Hematopoietic multipotent progenitor cell treated with erythropoietin and hydrocortisone succinate and interleukin-3 and kit ligand, for 15 days (in vitro differentiated cells): Measurements from ENCODE around the gene INPP1.
A peak's percentile ranks its signal among the peaks of the same experiment; 100 is the strongest.

Experiments
- DNase-seq: peaks from one replicate; pipeline ENCODE4 v3.0.0-alpha.2; 2015; ENCODE audit warnings: low spot score

INPP1 gene

GRCh38 chr2:190361572-190361971, 18.2 kb downstream of the INPP1 start:
- no peak for DNase-seq

DNA sequence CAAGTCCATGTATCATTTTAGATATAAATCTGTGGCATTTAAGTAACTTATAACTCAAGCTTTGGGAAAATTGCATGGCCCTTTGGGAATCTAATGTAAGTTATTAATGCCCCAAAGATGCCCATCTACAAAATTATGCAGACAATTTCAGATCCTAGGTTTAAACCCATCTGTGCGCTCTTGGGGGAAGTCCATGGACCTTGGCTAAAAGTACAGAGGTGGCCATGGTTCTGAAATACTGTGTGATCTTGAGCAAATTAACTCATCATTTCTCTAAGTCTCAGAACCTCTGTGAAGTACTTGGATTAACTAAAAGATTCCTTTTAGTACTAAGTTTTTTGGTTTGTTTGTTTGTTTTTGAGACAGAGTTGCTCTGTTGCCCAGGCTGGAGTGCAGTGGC, 19.5 kb downstream of the INPP1 start:
- DNase-seq: no peak

DNA sequence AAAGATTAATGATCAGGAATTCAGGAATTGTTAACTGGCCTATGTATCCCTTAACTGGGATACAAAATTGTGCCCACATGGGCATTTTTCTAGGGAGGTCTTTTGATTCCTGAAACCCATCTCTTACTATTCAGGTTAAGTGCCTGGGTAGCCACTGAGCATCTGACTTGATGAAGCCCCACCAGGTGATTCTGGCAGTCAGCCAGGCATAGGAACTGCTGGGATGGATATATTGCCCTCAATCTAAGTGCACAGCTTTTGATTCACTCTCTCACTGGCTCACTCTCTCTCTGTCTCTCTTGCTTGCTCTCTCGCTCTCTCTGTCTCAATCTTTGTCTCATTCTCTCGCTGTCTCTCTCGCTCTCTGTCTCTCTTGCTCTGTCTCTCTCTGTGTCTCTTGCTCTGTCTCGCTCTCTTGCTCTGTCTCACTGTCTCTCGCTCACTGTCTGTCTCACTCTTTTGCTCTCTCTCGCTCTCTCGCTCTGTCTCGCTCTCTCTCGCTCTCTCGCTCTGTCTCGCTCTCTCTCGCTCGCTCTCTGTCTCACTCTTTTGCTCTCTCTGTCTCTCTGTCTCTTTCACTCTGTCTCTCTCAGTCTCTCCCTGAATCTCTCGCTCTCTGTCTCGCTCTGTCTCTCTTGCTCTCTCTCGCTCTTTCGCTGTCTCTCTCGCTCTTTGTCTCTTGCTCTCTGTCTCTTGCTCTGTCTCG, 22.3 kb downstream of the INPP1 start:
- DNase-seq: no peak

- DNase-seq: no peak
Observed at GRCh38 chr2:190366248-190366753, 22.9 kb downstream of the INPP1 start.

DNA sequence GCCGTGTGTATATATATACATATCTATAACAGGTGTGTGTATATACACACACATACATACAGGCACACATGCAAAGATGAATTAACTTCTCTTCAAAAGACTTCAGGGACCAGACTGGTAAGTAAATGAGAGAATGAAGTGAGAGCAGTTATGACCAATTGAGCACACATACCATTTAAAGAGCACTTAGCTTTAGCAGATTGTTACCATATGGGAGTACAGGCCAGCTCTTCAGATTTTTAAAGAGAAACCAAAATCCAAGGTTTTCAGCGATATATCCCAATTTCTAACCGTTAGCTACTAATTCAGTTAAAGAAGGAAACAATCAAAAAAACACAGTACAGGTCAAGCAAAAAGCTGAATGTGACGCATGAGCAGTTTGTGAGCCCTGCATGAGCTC, 23.7 kb downstream of the INPP1 start:
- no peak for DNase-seq

- no peak for DNase-seq
Observed at GRCh38 chr2:190369635-190370034, 26.2 kb downstream of the INPP1 start.

DNA sequence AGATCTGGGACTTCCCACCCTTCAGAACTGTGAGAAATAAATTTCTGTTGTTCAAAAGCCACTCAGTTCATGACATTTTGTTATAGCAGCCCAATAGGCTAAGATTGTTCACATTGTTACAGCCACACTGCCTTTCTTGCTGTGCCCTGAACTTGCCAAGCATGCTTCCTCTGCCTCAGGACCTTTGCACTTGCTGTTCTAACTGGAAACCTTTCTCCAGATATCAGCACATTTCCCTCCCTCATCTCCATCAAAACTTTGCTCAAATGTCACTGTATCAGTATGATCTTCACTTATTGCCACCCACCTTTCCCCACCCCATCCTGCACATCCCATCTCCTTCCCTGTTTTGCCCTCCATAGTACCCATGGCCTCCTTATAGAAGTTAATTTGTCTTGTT, 32.7 kb downstream of the INPP1 start:
- DNase-seq: no peak

DNA sequence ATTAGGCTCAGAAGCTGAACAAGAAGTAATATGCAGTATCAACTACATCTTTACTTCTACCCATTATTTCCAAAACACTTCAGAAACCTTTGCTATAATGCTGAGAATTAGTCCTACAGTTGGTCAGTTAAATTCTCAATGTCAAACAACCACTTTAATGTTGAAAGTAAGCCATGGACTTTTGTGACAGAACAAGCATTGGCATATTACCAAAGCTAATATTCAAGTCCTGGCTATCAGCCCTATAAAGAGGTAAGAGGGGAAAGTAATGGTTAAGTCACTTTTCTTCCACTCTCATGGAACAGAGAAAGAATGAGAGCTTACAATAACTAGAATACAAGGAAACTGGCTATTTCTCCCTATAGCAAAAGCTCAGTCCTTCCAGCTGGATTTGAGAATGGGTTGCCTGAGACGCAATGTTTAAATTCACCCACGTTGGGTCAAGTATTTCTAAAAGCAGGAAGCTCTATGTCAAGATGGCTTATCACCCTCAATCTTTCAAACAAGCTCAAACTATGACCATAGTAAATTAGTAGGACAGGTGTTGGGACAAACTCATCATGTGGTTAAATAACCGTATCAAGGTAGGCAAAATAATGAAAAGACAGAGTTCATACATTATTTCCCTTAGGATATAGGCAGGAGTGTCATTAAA, 33.3 kb downstream of the INPP1 start:
- no peak for DNase-seq

DNA sequence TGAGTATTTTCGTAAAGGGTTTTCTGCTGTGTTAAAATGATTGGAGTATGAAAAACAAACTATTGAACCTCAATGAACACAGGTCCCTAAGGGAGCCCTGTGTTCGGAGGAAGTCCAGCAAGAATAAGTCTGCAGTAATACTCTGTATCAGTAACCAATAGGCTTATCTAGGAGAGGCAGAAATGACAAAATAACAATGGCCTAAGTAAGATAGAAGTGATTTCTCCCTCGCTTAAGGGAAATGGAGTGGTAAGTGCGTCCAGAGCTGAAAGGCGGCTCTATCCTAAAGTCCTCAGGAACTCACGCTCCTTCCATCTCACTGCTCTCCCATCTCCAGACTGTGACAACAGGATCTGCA, 35.5 kb downstream of the INPP1 start:
- no peak for DNase-seq

DNA sequence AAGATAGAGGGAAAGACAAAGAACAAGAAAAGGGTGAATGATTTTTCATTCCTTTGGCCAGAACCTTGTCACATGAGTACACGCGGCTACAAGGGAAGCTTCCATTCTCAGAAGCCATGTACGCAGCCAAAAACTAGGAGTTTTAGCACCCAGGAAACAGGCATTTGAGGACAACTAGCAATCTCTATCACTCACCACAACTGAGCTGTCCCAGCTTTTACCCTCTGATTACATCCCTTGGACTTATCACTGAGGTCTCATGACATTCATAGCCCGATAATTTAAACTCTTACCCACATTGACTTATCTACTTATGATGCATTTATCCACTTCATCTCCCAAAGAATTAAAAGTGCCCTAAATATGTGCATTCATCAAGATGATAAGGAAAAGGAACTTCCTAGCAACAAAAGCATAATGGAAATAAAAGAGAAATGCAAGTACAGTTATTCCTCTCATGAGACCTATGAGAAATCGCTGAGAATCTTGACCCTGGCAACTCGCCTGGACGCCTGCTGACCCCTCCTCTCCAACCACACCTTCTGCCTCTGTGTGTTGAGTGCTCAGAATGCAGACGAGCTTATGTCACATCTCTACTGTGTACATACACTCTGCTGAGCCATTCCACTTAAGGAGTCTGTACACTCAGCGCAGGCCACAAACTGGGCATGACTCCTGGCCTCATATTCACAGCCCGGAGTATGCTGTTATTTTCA, 36.0 kb downstream of the INPP1 start:
- no peak for DNase-seq

GRCh38 chr2:190380962-190381412, 37.6 kb downstream of the INPP1 start:
- peak; percentile 41 for DNase-seq

GRCh38 chr2:190382851-190383250, 39.5 kb downstream of the INPP1 start:
- DNase-seq: peak; percentile 66

DNA sequence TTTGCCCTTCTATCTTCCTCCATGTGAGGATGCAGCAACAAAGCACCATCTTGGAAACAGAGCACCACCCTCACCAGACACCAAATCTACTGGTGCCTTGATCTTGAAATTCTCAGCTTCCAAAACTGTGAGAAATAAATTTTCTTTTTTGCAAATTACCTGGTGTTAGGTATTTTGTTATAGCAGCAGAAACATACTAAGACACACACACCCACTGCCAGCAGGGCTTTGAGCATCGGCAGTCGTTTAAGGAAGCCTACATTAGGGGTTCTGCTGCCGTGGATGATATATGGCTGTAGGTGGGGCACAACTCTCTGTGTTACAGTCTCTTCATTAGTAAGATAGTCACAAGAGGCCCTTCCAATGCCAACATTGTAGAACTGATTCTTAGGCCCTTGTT, 44.0 kb downstream of the INPP1 start:
- DNase-seq: no peak

DNA sequence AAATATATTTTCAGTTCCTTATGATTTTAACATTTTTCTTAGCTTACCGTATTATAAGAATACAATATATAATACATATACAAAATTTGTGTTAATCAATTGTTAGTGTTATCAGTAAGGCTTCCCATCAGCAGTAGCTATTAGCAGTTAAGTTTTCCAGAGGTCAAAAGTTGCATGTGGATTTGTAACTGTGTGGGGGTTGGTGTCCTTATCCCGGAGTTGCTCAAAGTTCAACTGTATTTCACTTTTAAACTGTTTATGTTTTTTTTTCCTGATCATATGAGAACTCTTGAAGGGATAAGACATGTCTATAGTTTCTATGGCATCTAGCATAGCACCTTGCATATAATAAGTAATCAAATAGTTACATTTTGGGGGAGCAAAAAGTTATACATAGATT, 52.9 kb downstream of the INPP1 start:
- no peak for DNase-seq

GRCh38 chr2:190402986-190403603, 59.7 kb downstream of the INPP1 start:
- no peak for DNase-seq

DNA sequence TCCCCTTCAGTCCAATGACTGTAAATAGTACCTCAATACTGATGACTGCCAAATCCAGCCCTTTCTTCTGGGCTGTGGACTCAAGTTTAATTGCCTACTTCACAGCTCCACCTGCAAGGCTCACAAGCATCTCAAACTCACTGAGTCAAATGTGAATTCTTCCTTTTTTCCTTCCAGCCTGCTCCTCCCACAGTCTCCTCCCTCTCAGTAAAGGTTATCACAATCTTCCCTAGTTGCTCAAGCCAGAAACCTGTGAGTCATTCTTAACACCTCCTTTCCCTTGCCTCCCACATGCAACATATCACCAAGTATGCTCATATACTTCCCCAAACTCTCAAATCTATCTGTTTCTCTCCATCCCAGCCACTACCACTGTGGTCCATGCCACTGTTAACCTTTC, 61.1 kb downstream of the INPP1 start:
- DNase-seq: no peak

DNA sequence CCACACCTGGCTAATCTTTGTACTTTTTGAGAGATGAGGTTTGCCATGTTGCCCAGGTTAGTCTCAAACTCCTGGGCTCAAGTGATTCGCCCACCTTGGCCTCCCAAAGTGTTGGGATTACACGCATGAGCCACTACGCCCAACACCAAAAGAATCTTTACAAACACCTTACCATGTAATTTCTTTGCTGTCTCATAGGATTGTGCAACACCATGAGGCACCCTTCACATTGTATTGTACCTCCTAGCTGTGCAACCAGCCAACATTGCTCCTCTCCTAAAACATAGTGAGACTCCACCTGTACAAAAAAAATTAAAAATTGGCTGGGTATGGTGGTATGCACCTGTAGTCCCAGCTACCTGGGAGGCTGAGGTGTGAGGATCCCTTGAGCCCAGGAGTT, 61.7 kb downstream of the INPP1 start:
- no peak for DNase-seq

DNA sequence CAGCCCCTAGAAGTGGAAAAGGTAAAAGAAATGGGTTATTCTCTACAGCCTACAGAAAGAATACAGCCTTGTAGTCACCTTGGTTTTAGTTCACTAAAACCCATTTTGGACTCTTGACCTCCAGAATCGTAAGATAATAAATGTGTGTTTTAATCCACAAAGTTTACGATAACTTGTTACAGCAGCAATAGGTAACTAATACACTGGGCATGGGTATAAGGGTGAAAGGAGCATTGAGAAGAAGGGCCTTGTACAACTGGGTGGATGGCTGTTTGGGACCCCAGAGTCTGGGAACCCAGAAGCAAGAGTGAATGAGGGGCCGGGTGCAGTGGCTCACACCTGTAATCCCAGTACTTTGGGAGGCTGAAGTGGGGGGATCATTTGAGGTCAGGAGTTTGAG, 62.6 kb downstream of the INPP1 start:
- no peak for DNase-seq

DNA sequence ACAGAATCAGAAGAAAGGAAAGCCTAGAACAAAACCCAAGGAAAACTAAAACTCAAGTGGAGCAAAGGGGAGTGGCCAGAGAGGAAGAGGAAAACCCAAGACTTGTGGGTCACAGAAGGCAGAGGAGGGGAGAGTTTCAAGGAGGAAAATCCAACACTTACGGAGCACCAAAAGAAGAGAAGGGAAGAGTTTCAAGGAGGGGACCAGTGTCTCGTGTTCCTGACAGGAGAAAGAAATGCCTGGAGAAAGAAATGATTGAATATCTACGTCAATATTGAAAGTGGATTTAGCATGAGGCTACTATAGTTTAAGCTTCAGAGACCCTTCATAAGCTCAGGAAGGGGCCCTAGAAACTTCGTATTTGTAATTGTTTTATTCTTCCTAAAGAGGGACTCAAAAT, 63.4 kb downstream of the INPP1 start:
- DNase-seq: no peak

DNA sequence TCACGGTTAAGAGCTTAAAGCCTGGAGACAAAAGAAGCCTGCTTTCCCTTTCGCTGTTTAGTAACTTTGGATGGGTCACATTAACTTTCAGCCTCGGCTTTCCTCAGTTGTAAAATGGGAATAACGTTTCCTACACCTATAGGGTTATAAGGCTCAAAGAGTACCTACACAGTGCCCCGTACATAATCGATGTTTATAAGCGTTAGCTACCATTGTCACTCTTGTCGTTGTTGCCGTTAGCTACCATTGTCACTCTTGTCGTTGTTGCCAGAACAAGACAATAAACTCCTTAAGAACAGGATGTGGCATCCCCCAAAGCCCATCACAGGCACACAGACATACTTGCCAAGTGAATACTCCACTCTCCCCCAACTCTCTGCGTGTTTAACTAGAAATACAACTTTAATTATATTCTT, 63.9 kb downstream of the INPP1 start:
- DNase-seq: no peak

GRCh38 chr2:190407662-190408537, 64.5 kb downstream of the INPP1 start, which contains the start of gene MFSD6:
Gene MFSD6, plus strand, starts transcription at chr2:190408355. Its CDS starts 27,675 bp downstream, at chr2:190436030.
- DNase-seq: peak; percentile 69
